GM19025 (cell line): ENCODE data around the gene MEF2A.

Experiments
- ATAC-seq: cut with Tn5 transposase; IDR thresholded peaks from one replicate; pipeline ENCODE4 v1.9.1; 2021; ENCODE audit warnings: mild to moderate bottlenecking, low read depth, moderate library complexity; ENCODE audit not compliant: unreplicated experiment

Gene MEF2A

GRCh38 chr15:99604865-99605264 is 39.1 kb downstream of the MEF2A start:
- ATAC-seq, result no peak

GRCh38 chr15:99605490-99605931 is 39.7 kb downstream of the MEF2A start:
- no peak for ATAC-seq

GRCh38 chr15:99605990-99606389 is 40.2 kb downstream of the MEF2A start:
- no peak for ATAC-seq

- no peak for ATAC-seq
These were observed 40.9 kb downstream of the MEF2A start for GRCh38 chr15:99606646-99607045.

- ATAC-seq, result no peak
These were observed 47.7 kb downstream of the MEF2A start for GRCh38 chr15:99613481-99613880.

- no peak for ATAC-seq
These were observed 48.3 kb downstream of the MEF2A start for GRCh38 chr15:99613887-99614647.

- no peak for ATAC-seq
These were observed 49.0 kb downstream of the MEF2A start for GRCh38 chr15:99614749-99615288.

- ATAC-seq, result no peak
These were observed 49.7 kb downstream of the MEF2A start for GRCh38 chr15:99615460-99615859.

- no peak for ATAC-seq
These were observed 50.3 kb downstream of the MEF2A start for GRCh38 chr15:99616129-99616528.

GRCh38 chr15:99616773-99617342 is 51.1 kb downstream of the MEF2A start:
- no peak for ATAC-seq

- ATAC-seq, result no peak
These were observed 53.2 kb downstream of the MEF2A start for GRCh38 chr15:99618941-99619411.

GRCh38 chr15:99619712-99620111 is 53.9 kb downstream of the MEF2A start:
- no peak for ATAC-seq

- ATAC-seq, result no peak
These were observed 54.4 kb downstream of the MEF2A start for GRCh38 chr15:99620178-99620577.

GRCh38 chr15:99621767-99622166 is 56.0 kb downstream of the MEF2A start:
- ATAC-seq, result no peak

GRCh38 chr15:99628374-99629001 is 62.7 kb downstream of the MEF2A start:
- ATAC-seq, result no peak

- no peak for ATAC-seq
These were observed 64.9 kb downstream of the MEF2A start for GRCh38 chr15:99630607-99631131.

GRCh38 chr15:99631255-99631654 is 65.5 kb downstream of the MEF2A start:
- peak; percentile 87 for ATAC-seq

- ATAC-seq, result no peak
These were observed 66.7 kb downstream of the MEF2A start for GRCh38 chr15:99632521-99632920.

GRCh38 chr15:99633655-99634054 is 67.9 kb downstream of the MEF2A start:
- no peak for ATAC-seq

- ATAC-seq, result no peak
These were observed 68.8 kb downstream of the MEF2A start for GRCh38 chr15:99634576-99634975.

GRCh38 chr15:99635145-99635544 is 69.4 kb downstream of the MEF2A start:
- ATAC-seq, result no peak
